Panc1 (cell line): Measurements from ENCODE around the gene CD34. TPM values are rescaled to one million over a fixed set of nuclear protein-coding genes. Genes with fewer than 3 reads are reported as not detected.

Experiments used
- ATAC-seq: fragments of 200-7000 bp; cut with Tn5 transposase; 2 replicates; pipeline ENCODE4 v1.9.1; 2020; ENCODE audit warnings: mild to moderate bottlenecking, moderate library complexity
- BruUV-seq: library from RNA; stranded (reverse); fragments of 400-500 nt; replicated peaks from 2 replicates; lab custom pipeline; 2021; lab: Mats Ljungman, UMichigan
- CTCF ChIA-PET: fragments of 300-600 bp; sonication (Branson Sonifier 250); formaldehyde crosslinking; loops from one replicate; lab custom pipeline; 2022; ENCODE audit warnings: antibody characterized with exemption; lab: Charles Lee
- POLR2A ChIA-PET: fragments of 300-600 bp; sonication (Branson Sonifier 250); formaldehyde crosslinking; loops from one replicate; lab custom pipeline; 2022; ENCODE audit warnings: antibody characterized with exemption; lab: Charles Lee
- DNase-seq: peaks from one replicate; pipeline ENCODE4 v3.0.0-alpha.2; 2010; ENCODE audit warnings: low read depth, low spot score
- H3K27ac ChIP-seq: 2 replicates; pipeline ENCODE4 v1.5.1; 2011; ENCODE audit warnings: mild to moderate bottlenecking, low read length, inconsistent platforms
- H3K27me3 ChIP-seq: fragments of 200-500 bp; sonication (Bioruptor generic); 2 replicates; pipeline ENCODE4 v1.6.0; 2014; ENCODE audit warnings: low read length, inconsistent platforms; ENCODE audit not compliant: control insufficient read depth, insufficient read depth
- H3K36me3 ChIP-seq: fragments of 200-500 bp; sonication (Bioruptor generic); 2 replicates; pipeline ENCODE4 v1.5.1; 2014; ENCODE audit warnings: inconsistent platforms, mild to moderate bottlenecking, low read length, moderate library complexity; ENCODE audit not compliant: control insufficient read depth, insufficient read depth
- H3K4me1 ChIP-seq: 2 replicates; pipeline ENCODE4 v1.5.1; 2011; ENCODE audit warnings: inconsistent platforms, mild to moderate bottlenecking, low read length, moderate library complexity; ENCODE audit not compliant: control insufficient read depth, insufficient read depth
- H3K4me3 ChIP-seq, 2 experiments: 2 replicates each; pipeline ENCODE4 v1.5.1; 2011 to 2012; ENCODE audit warnings: low read depth in 2 of 2, low read length in 2 of 2, mild to moderate bottlenecking in 2 of 2, inconsistent platforms in 1 of 2, moderate library complexity in 1 of 2
- H3K9me3 ChIP-seq: fragments of 200-500 bp; sonication (Bioruptor generic); 2 replicates; pipeline ENCODE4 v1.5.1; 2014; ENCODE audit warnings: low read depth, mild to moderate bottlenecking, inconsistent platforms, low read length, moderate library complexity; ENCODE audit not compliant: control insufficient read depth, insufficient read depth
- CTCF ChIP-seq: fragments of 450-650 bp; IDR thresholded peaks from 2 replicates; pipeline ENCODE4 v1.5.1; 2017; ENCODE audit warnings: mild to moderate bottlenecking
- POLR2AphosphoS5 ChIP-seq: IDR thresholded peaks from 2 replicates; pipeline ENCODE4 v1.6.1; 2012; ENCODE audit warnings: mild to moderate bottlenecking, low read depth, low read length, moderate library complexity
- REST ChIP-seq, 2 experiments: IDR thresholded peaks; 2 replicates each; pipeline ENCODE4 v1.6.1; 2011 to 2012; ENCODE audit warnings: low read depth in 2 of 2, control low read depth in 1 of 2, low read length in 1 of 2, mild to moderate bottlenecking in 1 of 2, moderate library complexity in 1 of 2; ENCODE audit not compliant: insufficient read depth in 1 of 2
- SIN3A ChIP-seq: IDR thresholded peaks from 2 replicates; pipeline ENCODE4 v1.6.1; 2012; ENCODE audit warnings: low read depth, mild to moderate bottlenecking, low read length, moderate library complexity, borderline replicate concordance; ENCODE audit not compliant: insufficient read depth
- TCF7L2 ChIP-seq: IDR thresholded peaks from 2 replicates; pipeline ENCODE4 v1.6.1; 2011; ENCODE audit warnings: mild to moderate bottlenecking, low read depth, low read length, inconsistent platforms
- in situ Hi-C: cut with HindIII; loops from 2 replicates; pipeline ENCODE4 v1.10.0; 2016; ENCODE audit warnings: low sequenced_read_pairs, low pct_unique_long_range_greater_than_20kb
- intact Hi-C: fragments of 100-400 bp; cut with micrococcal nuclease; formaldehyde crosslinking; loops from one replicate; pipeline ENCODE4 v1.10.0; 2022; ENCODE audit not compliant: unreplicated experiment
- total RNA-seq: library from RNA; stranded (reverse); gene quantifications from one replicate; pipeline ENCODE4 v1.2.1, GENCODE V29; 2021; ENCODE audit not compliant: unreplicated experiment

CD34 gene
- total RNA-seq, 1 experiment from 2014 or later = 0.15 TPM

GRCh38 chr1:207832796-207833195, 78.1 kb downstream of the CD34 start:
- Histone ChIP-seq H3K4me3 (no peak overlapping the region), H3K27me3 (no peaks in the 10 kb centered on the region), H3K36me3 (no peaks in the 10 kb centered on the region), H3K9me3 (no peaks in the 10 kb centered on the region), H3K4me1 (no peaks in the 10 kb centered on the region), H3K27ac (no peak overlapping the region)
- ChIA-PET POLR2A (no interaction called here), CTCF (no interaction called here)
- no peak for ATAC-seq
- DNase-seq = no peak
- TF ChIP-seq TCF7L2 (no peak), POLR2AphosphoS5 (no peak), REST (IDR thresholded peaks at IDR 0.05; ENCODE audit: insufficient read depth in 1 of 2, low read depth in 2 of 2, low read length in 1 of 2) (no peak)
- in situ Hi-C loops = no loop called here
- BruUV-seq = no TSS peak
- intact Hi-C loops = no loop called here

- Histone ChIP-seq H3K4me1 (peaks cover 7% of the 10 kb centered on the region), H3K27me3 (no peaks in the 10 kb centered on the region), H3K9me3 (no peaks in the 10 kb centered on the region), H3K27ac (no peak overlapping the region), H3K4me3 (no peak overlapping the region), H3K36me3 (no peaks in the 10 kb centered on the region)
- TF ChIP-seq POLR2AphosphoS5 (no peak), CTCF (no peak), SIN3A (no peak), TCF7L2 (no peak), REST (IDR thresholded peaks at IDR 0.05; ENCODE audit: insufficient read depth in 1 of 2, low read depth in 2 of 2, low read length in 1 of 2) (no peak)
- POLR2A ChIA-PET = no interaction called here
- BruUV-seq = no TSS peak
- intact Hi-C loops (no loop called here), in situ Hi-C loops (no loop called here)
- DNase-seq (no peak), ATAC-seq (no peak)
- CTCF ChIA-PET = no interaction called here
Measured at GRCh38 chr1:207831517-207832327, 79.2 kb downstream of the CD34 start.

Other genes starting within 250 kb of the CD34 start
- gene CD46, start 159.1 kb downstream of the CD34 start, total RNA-seq = 128 TPM